Mesodermal cell (in vitro differentiated cells): Measurements from ENCODE around the gene BLCAP.

Experiments
- H3K27ac ChIP-seq: 2 replicates; pipeline ENCODE4 v1.7.0; 2013; ENCODE audit warnings: mild to moderate bottlenecking, low read depth, low read length, moderate library complexity; ENCODE audit not compliant: severe bottlenecking
- H3K36me3 ChIP-seq: 2 replicates; pipeline ENCODE4 v1.7.1; 2013; ENCODE audit warnings: mild to moderate bottlenecking, low read length, moderate library complexity; ENCODE audit not compliant: control insufficient read depth, insufficient read depth
- H3K4me1 ChIP-seq: one replicate; pipeline ENCODE4 v1.7.1; 2013; ENCODE audit warnings: mild to moderate bottlenecking, low read length; ENCODE audit not compliant: insufficient read depth, control insufficient read depth, poor library complexity, severe bottlenecking
- H3K4me3 ChIP-seq: 2 replicates; pipeline ENCODE4 v1.7.0; 2013; ENCODE audit warnings: low read length, control low read depth, mild to moderate bottlenecking; ENCODE audit not compliant: insufficient read depth, poor library complexity, severe bottlenecking; ENCODE audit errors: extremely low read depth
- H3K9me3 ChIP-seq: 2 replicates; pipeline ENCODE4 v1.7.1; 2013; ENCODE audit warnings: mild to moderate bottlenecking, low read length, moderate library complexity; ENCODE audit not compliant: control insufficient read depth
- WGBS, 2 experiments: methylation state at CpG; one replicate each; pipeline ENCODE4 v1.1.5; 2013; ENCODE audit warnings: missing lambda C conversion rate in 2 of 2; ENCODE audit not compliant: insufficient coverage in 2 of 2; 5-methylcytosine and 5-hydroxymethylcytosine counted together

The BLCAP gene

GRCh38 chr20:37510226-37510625 lies 17.4 kb downstream of the BLCAP start:
- peaks cover 59% of the 10 kb centered on the region for H3K36me3 ChIP-seq

DNA sequence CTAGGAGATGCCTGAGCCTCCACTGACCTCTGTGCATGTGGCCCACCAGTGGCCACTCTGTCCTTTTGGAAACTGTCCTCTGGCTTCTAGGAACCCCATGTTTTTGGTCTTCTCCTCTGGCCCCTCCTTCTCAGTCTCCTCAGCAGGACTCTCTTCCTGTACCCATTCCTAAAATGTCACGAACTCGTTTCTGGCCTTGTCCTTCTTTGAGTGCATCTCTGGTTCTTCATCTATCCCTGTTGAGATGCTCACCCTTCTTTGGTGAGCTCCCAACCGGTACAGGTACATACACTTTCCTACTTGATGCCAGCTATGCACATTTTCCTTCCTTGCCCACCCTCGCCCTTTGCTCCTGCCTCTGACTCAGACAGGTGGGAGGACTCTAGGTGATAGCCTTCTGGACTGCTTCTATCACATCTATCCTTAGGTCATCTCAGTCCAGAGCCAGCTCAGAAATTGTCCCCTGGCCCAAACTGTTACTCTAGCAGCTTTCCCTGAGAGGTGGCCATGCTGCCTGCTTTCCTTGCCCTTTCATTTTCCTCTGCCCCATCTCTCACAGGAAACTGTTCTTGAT lies 21.4 kb downstream of the BLCAP start:
- H3K4me3 ChIP-seq, result no peak overlapping the region
- no peak overlapping the region for H3K27ac ChIP-seq
- no peaks in the 10 kb centered on the region for H3K9me3 ChIP-seq
- 88 to 95% methylated on average over 3 to 4 of the region's 4 CpGs for WGBS, 2 experiments
- H3K4me1 ChIP-seq, result no peaks in the 10 kb centered on the region
- H3K36me3 ChIP-seq, result peaks cover 19% of the 10 kb centered on the region

More at GRCh38 chr20:37510226-37510625, 17.4 kb downstream of the BLCAP start:
- no peak overlapping the region for H3K4me3 ChIP-seq
- no peak overlapping the region for H3K27ac ChIP-seq
- WGBS, 2 experiments, result 84 to 100% methylated on average over 3 to 5 of the region's 5 CpGs
- no peaks in the 10 kb centered on the region for H3K9me3 ChIP-seq
- no peaks in the 10 kb centered on the region for H3K4me1 ChIP-seq

DNA sequence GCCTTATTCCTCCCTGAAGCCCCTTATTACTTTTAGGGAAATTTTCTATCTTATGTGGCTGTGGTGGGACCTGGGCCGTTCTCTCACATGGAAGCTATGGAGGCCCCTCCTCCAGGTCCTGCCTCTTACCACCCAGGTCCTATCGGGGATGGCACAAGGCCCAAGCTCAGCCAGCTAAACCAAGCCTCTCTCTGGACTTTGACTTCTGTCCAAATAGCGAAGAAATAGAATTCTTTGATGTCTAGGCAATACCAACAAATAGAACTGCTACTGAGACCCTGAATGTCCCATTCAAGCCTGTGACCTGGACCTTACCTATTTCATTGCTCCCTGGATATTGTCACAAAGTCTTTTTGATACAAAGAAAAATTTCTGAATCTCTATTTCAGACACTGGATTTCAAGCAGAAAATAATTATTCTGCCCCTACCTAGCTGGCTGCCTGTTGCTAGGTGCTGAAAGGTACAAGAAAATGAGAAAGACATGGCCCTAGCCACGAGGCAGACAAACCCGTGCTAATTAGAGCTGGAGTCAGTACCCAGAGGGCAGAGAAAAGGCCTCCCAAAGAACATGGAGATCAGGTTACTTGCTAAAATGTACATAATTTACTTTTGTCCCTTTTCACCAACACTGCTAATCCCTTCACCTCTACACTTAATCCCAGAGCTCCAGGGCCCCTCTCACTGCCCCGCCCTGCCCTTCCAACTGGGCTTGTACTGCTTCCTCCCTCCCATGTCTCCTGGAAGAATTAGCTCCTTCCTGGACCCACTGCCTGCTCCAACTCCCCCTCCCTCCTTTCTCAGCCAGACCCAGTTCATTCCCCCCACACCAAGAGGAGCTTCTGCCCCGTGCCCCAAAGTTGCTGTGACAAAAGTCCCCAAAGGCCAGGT lies 22.2 kb downstream of the BLCAP start:
- 79 to 92% methylated on average over 4 to 6 of the region's 7 CpGs for WGBS, 2 experiments
- Histone ChIP-seq H3K27ac (no peak overlapping the region), H3K36me3 (peaks cover 18% of the 10 kb centered on the region), H3K9me3 (no peaks in the 10 kb centered on the region), H3K4me3 (no peak overlapping the region), H3K4me1 (no peaks in the 10 kb centered on the region)

DNA sequence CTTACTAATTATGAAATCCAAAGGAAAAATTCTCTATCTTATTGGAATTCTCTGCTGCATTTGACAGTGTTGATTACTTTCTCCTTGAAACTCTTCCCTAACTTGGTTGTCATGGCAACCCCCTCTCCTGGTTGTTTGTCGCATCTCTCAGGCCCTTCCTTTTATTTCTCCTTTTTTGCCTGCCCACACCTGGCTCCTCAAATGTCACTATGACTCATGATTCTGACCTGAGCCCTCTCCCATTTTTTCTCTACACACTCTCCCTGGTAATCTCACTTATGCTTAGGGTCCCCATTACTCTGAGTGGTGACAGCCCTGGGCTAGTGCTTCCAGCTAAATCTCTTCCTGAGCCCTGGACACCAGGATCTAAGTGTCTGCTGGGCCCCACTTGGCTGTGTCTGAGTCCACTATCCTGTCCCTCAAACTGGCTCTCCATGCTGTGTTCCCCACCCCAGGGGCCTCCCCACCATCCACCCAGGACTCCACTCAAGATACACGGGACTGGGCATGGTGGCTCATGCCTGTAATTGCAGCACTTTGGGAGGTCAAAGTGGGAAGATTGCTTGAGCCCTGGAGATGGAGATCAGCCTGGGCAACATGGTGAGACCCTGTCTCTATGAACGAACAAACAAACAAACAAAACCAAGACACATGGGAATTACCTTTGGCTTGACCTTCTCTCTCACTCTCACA lies 23.1 kb downstream of the BLCAP start:
- Histone ChIP-seq H3K4me3 (no peak overlapping the region), H3K9me3 (no peaks in the 10 kb centered on the region), H3K36me3 (peaks cover 18% of the 10 kb centered on the region), H3K4me1 (no peaks in the 10 kb centered on the region), H3K27ac (no peak overlapping the region)
- 78 to 79% methylated on average over 2 to 3 of the region's 3 CpGs for WGBS, 2 experiments

DNA sequence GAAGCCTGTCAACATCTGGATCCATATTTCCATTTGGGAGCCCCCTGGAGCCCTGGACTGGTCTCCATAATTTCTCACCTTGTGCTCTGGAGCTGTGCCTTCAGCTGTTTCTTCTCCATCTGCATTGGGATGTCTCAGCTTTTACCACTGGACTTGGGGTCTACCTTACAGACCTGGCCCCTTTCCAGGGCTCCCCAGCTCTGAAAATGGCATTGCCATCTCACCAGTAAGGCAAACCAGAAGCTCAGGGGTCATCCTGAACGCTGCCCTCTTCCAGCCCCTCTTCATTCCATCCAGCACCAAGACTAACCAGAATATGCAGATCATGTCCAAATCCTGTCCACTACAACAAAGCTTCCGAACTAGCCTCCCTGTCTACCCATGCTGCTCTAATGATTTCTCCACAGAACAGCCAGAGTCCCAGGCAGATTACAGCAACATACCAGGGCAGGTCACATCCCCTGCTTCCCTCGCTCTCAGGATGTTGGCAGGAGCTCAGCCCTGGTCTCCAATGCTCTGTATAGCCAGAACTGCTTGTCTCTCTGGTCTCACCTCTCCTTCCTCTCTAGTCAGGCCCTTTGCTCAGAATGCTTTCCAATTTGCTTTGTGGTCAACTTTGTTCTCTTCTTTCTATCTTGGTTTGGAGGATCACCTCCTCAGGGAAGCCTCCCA lies 24.3 kb downstream of the BLCAP start:
- H3K36me3 ChIP-seq, result peaks cover 7% of the 10 kb centered on the region
- 82 to 100% methylated on average over 3 of the region's 3 CpGs for WGBS, 2 experiments
- H3K4me3 ChIP-seq, result no peak overlapping the region
- H3K4me1 ChIP-seq, result no peaks in the 10 kb centered on the region
- H3K27ac ChIP-seq, result no peak overlapping the region
- H3K9me3 ChIP-seq, result no peaks in the 10 kb centered on the region

DNA sequence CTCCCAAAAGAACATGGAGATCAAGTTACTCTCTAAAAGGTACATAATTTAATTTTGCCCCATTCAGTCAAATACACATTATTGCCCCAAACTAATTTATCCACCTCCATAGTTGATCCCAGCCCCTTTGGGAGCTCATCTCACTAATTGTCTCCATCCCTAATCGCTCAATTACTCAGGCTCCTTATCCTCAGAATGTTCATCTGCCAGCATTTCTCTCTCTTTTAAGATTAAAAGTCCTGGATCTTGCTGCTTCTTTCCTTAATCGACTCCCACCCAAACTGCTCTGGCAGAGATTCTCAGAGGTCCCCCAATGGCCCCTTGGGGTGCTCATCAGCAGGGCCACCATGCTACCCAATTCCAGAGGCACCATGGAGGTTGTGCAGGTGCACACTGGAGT lies 25.0 kb downstream of the BLCAP start:
- H3K4me3 ChIP-seq, result no peak overlapping the region
- 100% methylated on average over 2 of the region's 2 CpGs for WGBS, 2 experiments
- H3K9me3 ChIP-seq, result no peaks in the 10 kb centered on the region
- no peak overlapping the region for H3K27ac ChIP-seq
- H3K36me3 ChIP-seq, result peaks cover 4% of the 10 kb centered on the region
- H3K4me1 ChIP-seq, result no peaks in the 10 kb centered on the region

DNA sequence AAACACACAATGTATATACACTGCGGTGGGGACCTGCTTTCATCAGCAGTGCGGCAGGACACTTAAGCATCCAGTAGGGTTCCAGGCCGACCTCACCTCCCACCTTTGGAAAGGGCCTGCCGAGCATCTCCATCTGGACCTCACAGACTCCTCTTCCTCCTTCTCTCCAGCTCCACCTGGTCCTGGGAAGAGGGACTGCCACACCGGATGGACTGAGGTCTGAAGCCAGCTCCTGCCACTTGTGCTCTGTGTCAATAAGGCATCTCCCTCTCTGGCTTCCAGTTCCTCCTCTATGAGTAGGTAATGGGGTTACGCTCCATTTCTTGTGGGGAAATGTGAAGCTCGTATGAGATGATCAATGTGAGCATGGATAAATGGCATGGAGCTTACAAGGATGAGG lies 25.7 kb downstream of the BLCAP start:
- Histone ChIP-seq H3K4me3 (no peak overlapping the region), H3K27ac (no peak overlapping the region), H3K4me1 (no peaks in the 10 kb centered on the region), H3K9me3 (no peaks in the 10 kb centered on the region), H3K36me3 (no peaks in the 10 kb centered on the region)
- 65 to 85% methylated on average over 4 to 5 of the region's 7 CpGs for WGBS, 2 experiments

DNA sequence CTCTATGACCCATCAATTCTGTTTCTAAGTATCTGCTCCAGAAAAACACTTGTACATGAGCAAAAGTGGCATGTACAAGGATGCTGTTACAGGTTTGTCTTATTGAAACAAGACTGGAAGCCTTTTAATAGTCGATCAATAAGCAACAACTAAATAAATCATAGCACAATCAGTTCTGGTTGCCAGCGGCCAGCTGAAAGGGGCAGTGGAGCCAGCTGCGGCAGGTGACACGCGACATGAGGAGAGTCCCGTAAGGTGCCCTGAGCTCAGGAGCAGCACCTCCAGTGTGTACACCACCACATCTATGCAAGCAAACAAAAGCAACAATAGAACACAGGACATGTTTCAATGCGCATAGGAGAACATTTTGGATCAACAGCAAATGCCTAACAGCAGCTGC lies 27.4 kb downstream of the BLCAP start:
- 95 to 97% methylated on average over 6 of the region's 7 CpGs for WGBS, 2 experiments
- Histone ChIP-seq H3K36me3 (no peaks in the 10 kb centered on the region), H3K9me3 (no peaks in the 10 kb centered on the region), H3K4me1 (no peaks in the 10 kb centered on the region), H3K27ac (no peak overlapping the region), H3K4me3 (no peak overlapping the region)

DNA sequence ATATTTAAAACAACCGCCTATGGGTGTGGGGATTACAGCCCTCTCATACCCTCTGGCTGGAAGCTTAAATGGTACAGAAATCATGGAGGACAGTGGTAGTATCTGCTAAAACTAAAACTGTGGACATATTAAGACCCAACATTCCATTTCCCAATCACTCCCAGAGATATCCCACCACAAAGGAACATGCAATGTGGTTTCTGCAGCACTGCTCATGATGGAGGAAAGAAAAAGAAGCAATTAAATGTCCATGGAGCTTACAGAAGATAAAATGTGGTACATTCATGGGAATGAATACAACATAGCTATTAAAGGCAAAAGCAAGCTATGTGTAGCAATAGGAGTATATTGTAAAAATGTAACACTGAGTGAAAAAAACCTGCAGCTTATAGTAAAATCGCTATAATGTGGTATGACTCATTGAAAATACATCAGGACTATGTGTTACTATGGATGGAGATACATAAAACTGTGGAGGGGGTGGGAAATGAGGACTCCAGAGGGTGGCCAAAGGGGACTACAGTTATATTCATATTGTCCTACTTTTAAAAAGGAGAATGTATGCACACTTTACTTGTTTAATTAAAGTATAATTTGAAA lies 29.5 kb downstream of the BLCAP start:
- Histone ChIP-seq H3K27ac (no peak overlapping the region), H3K4me3 (no peak overlapping the region), H3K9me3 (no peaks in the 10 kb centered on the region), H3K4me1 (no peaks in the 10 kb centered on the region), H3K36me3 (peaks cover 2% of the 10 kb centered on the region)
- WGBS, 2 experiments, result 100% methylated on average over 1 of the region's 2 CpGs

DNA sequence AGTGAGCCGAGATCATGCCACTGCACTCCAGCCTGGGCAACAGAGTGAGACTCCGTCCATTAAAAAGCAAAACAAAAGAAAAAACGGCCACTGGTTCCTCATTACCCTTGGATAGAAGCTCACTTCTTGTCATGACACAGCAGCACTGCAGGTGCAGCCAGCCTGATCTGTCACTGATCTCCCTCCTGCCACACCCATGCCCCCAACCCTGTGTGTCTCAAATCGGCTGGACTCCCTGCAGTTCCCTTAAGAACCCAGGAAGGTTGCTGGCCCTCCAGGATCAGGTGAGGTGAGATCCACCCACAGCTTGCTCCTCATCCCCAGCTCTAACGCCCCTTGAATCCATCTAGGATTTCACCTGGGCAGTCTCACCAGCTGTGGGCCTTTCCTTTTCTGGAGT lies 32.9 kb downstream of the BLCAP start:
- H3K4me3 ChIP-seq, result no peak overlapping the region
- H3K4me1 ChIP-seq, result no peaks in the 10 kb centered on the region
- no peaks in the 10 kb centered on the region for H3K9me3 ChIP-seq
- H3K36me3 ChIP-seq, result peaks cover 12% of the 10 kb centered on the region
- 93 to 94% methylated on average over 5 of the region's 5 CpGs for WGBS, 2 experiments
- H3K27ac ChIP-seq, result no peak overlapping the region
